SJCRH30 (cell line): ENCODE results near the gene ZNF48. TPM values are rescaled to one million over a fixed set of nuclear protein-coding genes. Genes with fewer than 3 reads are reported as not detected.

ENCODE experiments used
- DNase-seq, 2 experiments: peaks; one replicate each; pipeline ENCODE4 v3.0.0-alpha.2; 2015 to 2020
- H3K27ac ChIP-seq: fragments of 250-450 bp; sonication (Bioruptor Pico); 2 replicates; pipeline ENCODE4 v1.5.1; 2020; ENCODE audit warnings: mild to moderate bottlenecking, moderate library complexity
- H3K27me3 ChIP-seq: fragments of 250-450 bp; sonication (Bioruptor Pico); 2 replicates; pipeline ENCODE4 v1.5.1; 2020; ENCODE audit warnings: mild to moderate bottlenecking, moderate library complexity
- H3K36me3 ChIP-seq: fragments of 250-450 bp; sonication (Bioruptor Pico); 2 replicates; pipeline ENCODE4 v1.5.1; 2020; ENCODE audit warnings: mild to moderate bottlenecking, moderate library complexity
- H3K4me1 ChIP-seq: fragments of 250-450 bp; sonication (Bioruptor Pico); 2 replicates; pipeline ENCODE4 v1.5.1; 2020; ENCODE audit warnings: mild to moderate bottlenecking, moderate library complexity
- H3K4me3 ChIP-seq: fragments of 250-450 bp; sonication (Bioruptor Pico); 2 replicates; pipeline ENCODE4 v1.5.1; 2020; ENCODE audit warnings: mild to moderate bottlenecking, moderate library complexity
- H3K9me3 ChIP-seq: fragments of 250-450 bp; sonication (Bioruptor Pico); replicated peaks from 2 replicates; pipeline ENCODE4 v1.5.1; 2020; ENCODE audit warnings: mild to moderate bottlenecking, moderate library complexity
- total RNA-seq: library from RNA; depleted of rRNA; stranded (reverse); fragments of >200 nt; shearing (Covaris generic); gene quantifications from 2 replicates; pipeline ENCODE4 v1.2.3, GENCODE V29; 2014

ZNF48 gene
- total RNA-seq, 1 experiment from 2014 or later = 9.3 TPM

GRCh38 chr16:30399435-30400186 lies 4.4 kb downstream of the ZNF48 start:
- DNase-seq = peak in 1 of 2 experiments; percentile 20

GRCh38 chr16:30401768-30402425 lies 6.7 kb downstream of the ZNF48 start:
- Histone ChIP-seq H3K36me3 (no peaks in the 10 kb centered on the region), H3K9me3 (no peaks in the 10 kb centered on the region), H3K4me1 (peaks cover 14% of the 10 kb centered on the region), H3K27me3 (no peaks in the 10 kb centered on the region), H3K4me3 (no peak overlapping the region), H3K27ac (no peak overlapping the region)
- DNase-seq = peak in 1 of 2 experiments; percentile 49

More at GRCh38 chr16:30399435-30400186, 4.4 kb downstream of the ZNF48 start:
- Histone ChIP-seq H3K4me3 (peak overlapping the region; percentile 63), H3K36me3 (no peaks in the 10 kb centered on the region), H3K27me3 (no peaks in the 10 kb centered on the region), H3K4me1 (peaks cover 11% of the 10 kb centered on the region), H3K9me3 (no peaks in the 10 kb centered on the region), H3K27ac (peak overlapping the region; percentile 93)

GRCh38 chr16:30406795-30407101 lies 11.5 kb downstream of the ZNF48 start:
- Histone ChIP-seq H3K9me3 (no peaks in the 10 kb centered on the region), H3K4me1 (peaks cover 8% of the 10 kb centered on the region), H3K27ac (peak overlapping the region; percentile 63; the same call in 1 of the 2 replicates), H3K27me3 (no peaks in the 10 kb centered on the region), H3K4me3 (peak overlapping the region; percentile 69), H3K36me3 (peaks cover 6% of the 10 kb centered on the region)
- no peak for DNase-seq

- no peaks in the 10 kb centered on the region for H3K27me3 ChIP-seq
- peak within 1 kb of the TSS; percentile 63 for H3K27ac ChIP-seq
- H3K4me1 ChIP-seq = peaks cover 7% of the 10 kb centered on the region
- H3K9me3 ChIP-seq = no peaks in the 10 kb centered on the region
- DNase-seq = peak; percentile 94 to 95
- peak within 1 kb of the TSS; percentile 69 for H3K4me3 ChIP-seq
- peaks cover 6% of the 10 kb centered on the region for H3K36me3 ChIP-seq
Measured at GRCh38 chr16:30407102-30407803, 12.0 kb downstream of the ZNF48 start, which contains the start of gene ZNF771. Gene ZNF771, plus strand, starts transcription at chr16:30407606. Its CDS starts 448 bp downstream, at chr16:30408054.

GRCh38 chr16:30407804-30408534 lies 12.7 kb downstream of the ZNF48 start:
- peak overlapping the region; percentile 69 for H3K4me3 ChIP-seq
- H3K9me3 ChIP-seq = no peaks in the 10 kb centered on the region
- peak in 1 of 2 experiments; percentile 31 for DNase-seq
- no peaks in the 10 kb centered on the region for H3K27me3 ChIP-seq
- peaks cover 14% of the 10 kb centered on the region for H3K36me3 ChIP-seq
- peaks cover 7% of the 10 kb centered on the region for H3K4me1 ChIP-seq
- H3K27ac ChIP-seq = peak overlapping the region; percentile 63

- no peak overlapping the region for H3K27ac ChIP-seq
- peaks cover 24% of the 10 kb centered on the region for H3K36me3 ChIP-seq
- DNase-seq = peak; percentile 92 to 97
- H3K4me3 ChIP-seq = no peak overlapping the region
- H3K9me3 ChIP-seq = no peaks in the 10 kb centered on the region
- H3K4me1 ChIP-seq = peaks cover 7% of the 10 kb centered on the region
- H3K27me3 ChIP-seq = no peaks in the 10 kb centered on the region
Measured at GRCh38 chr16:30409125-30410060, 14.2 kb downstream of the ZNF48 start.

- H3K9me3 ChIP-seq = no peaks in the 10 kb centered on the region
- peaks cover 29% of the 10 kb centered on the region for H3K36me3 ChIP-seq
- 0 out of 2 replicates have a peak, but pooled peaks cover under 1% of the 10 kb centered on the region for H3K4me1 ChIP-seq
- no peak overlapping the region for H3K27ac ChIP-seq
- no peak for DNase-seq
- H3K27me3 ChIP-seq = no peaks in the 10 kb centered on the region
- H3K4me3 ChIP-seq = no peak overlapping the region
Measured at GRCh38 chr16:30413112-30413806, 18.0 kb downstream of the ZNF48 start.

- H3K4me3 ChIP-seq = no peak overlapping the region
- no peak for DNase-seq
- no peak overlapping the region for H3K27ac ChIP-seq
- H3K9me3 ChIP-seq = no peaks in the 10 kb centered on the region
- peaks cover 38% of the 10 kb centered on the region for H3K36me3 ChIP-seq
- H3K27me3 ChIP-seq = no peaks in the 10 kb centered on the region
- no peaks in the 10 kb centered on the region for H3K4me1 ChIP-seq
Measured at GRCh38 chr16:30414159-30414558, 18.9 kb downstream of the ZNF48 start.

- no peak for DNase-seq
- Histone ChIP-seq H3K9me3 (no peaks in the 10 kb centered on the region), H3K27ac (no peak overlapping the region), H3K27me3 (no peaks in the 10 kb centered on the region), H3K36me3 (peaks cover 46% of the 10 kb centered on the region), H3K4me1 (no peaks in the 10 kb centered on the region), H3K4me3 (no peak overlapping the region)
Measured at GRCh38 chr16:30416047-30416603, 20.9 kb downstream of the ZNF48 start.

- Histone ChIP-seq H3K4me3 (no peak overlapping the region), H3K27ac (no peak overlapping the region), H3K4me1 (no peaks in the 10 kb centered on the region), H3K27me3 (no peaks in the 10 kb centered on the region), H3K9me3 (no peaks in the 10 kb centered on the region), H3K36me3 (peaks cover 46% of the 10 kb centered on the region)
- DNase-seq = no peak
Measured at GRCh38 chr16:30416624-30417528, 21.7 kb downstream of the ZNF48 start.

GRCh38 chr16:30417529-30418349 lies 22.5 kb downstream of the ZNF48 start:
- Histone ChIP-seq H3K9me3 (no peaks in the 10 kb centered on the region), H3K36me3 (peaks cover 49% of the 10 kb centered on the region), H3K4me3 (no peak overlapping the region), H3K27ac (no peak overlapping the region), H3K4me1 (no peaks in the 10 kb centered on the region), H3K27me3 (no peaks in the 10 kb centered on the region)
- no peak for DNase-seq
